ENCODE measurements around the gene RNF183.

The RNF183 gene

DNA sequence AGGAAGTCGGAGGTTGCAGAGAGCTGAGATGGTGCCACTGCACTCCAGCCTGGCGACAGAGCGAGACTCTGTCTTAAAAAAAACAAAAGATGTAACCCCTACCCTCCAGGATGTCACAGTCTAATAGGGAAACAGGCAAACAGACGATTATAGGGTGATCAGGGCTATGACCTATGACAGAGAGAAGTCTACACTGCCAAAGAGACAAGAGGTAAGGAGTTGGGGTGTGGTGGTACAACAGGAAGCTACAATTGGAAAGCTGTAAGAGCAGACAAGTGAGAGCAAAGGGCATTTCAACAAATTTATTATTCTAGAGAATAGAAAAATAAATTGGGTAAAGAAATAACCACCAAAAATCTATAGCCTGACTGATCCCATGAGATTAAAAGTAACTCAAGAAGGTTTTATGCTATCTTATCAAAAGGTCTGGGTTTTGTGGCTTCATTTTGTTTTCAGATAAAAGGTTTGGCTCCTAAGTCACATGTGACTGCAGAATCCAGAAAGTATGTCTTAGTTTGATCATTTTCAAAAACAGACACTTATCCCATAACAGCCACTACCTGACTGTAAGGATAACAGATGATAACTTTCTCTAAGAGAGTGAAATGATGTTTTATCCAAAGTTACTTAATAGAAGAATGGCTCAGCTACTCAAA is 35.1 kb downstream of the RNF183 start:
- no peak overlapping the region for H3K23ac ChIP-seq (ENCODE audit: low read depth, low read length, poor library complexity)
- no peak overlapping the region for H4K8ac ChIP-seq (ENCODE audit: low read depth, low read length)
- H3K9ac ChIP-seq (ENCODE audit: low read depth, low read length, poor library complexity) = no peak overlapping the region
- no peak overlapping the region for H2AFZ ChIP-seq (ENCODE audit: low read length)
- no peak overlapping the region for H3K27ac ChIP-seq (replicated peaks; ENCODE audit: low read length)
- no peak overlapping the region for H3K4me3 ChIP-seq (ENCODE audit: low read length in 2 of 2)
- no peak overlapping the region for H2BK5ac ChIP-seq (ENCODE audit: low read length)
- DNase-seq (ENCODE audit: low spot score) = no peak
- H2BK120ac ChIP-seq (ENCODE audit: low read depth, low read length) = no peak overlapping the region
- no peaks in the 10 kb centered on the region for H3K27me3 ChIP-seq (ENCODE audit: control insufficient read depth in 3 of 3, insufficient read depth in 3 of 3, low read depth in 1 of 3, low read length in 3 of 3)
- H3K4me1 ChIP-seq (ENCODE audit: control insufficient read depth in 2 of 2, insufficient read depth in 1 of 2, low read depth in 1 of 2, low read length in 2 of 2) = no peaks in the 10 kb centered on the region
- no peaks in the 10 kb centered on the region for H3K9me3 ChIP-seq (replicated peaks in 1 of 2; ENCODE audit: control insufficient read depth in 2 of 2, insufficient read depth in 1 of 2, low read depth in 1 of 2, low read length in 2 of 2)
- H2BK12ac ChIP-seq (ENCODE audit: low read length) = no peak overlapping the region
- H4K91ac ChIP-seq (ENCODE audit: low read depth, low read length, poor library complexity) = no peak overlapping the region
- no peak overlapping the region for H3K4ac ChIP-seq (ENCODE audit: low read length)
- H2AK5ac ChIP-seq (ENCODE audit: low read depth, low read length) = no peak overlapping the region
- WGBS, 2 donors (ENCODE audit: extremely low coverage in 2 of 2, insufficient read length in 2 of 2, insufficient replicate concordance in 1 of 2) = no CpG with 5 or more reads among the region's 4 CpGs
- no peak overlapping the region for H3K18ac ChIP-seq (ENCODE audit: low read length)
- H3K14ac ChIP-seq (ENCODE audit: low read length) = no peak overlapping the region
- H3K79me1 ChIP-seq (ENCODE audit: low read depth, low read length) = no peaks in the 10 kb centered on the region
- H3K4me2 ChIP-seq (ENCODE audit: insufficient read depth, low read length, poor library complexity, severe bottlenecking) = no peak overlapping the region
- no peak overlapping the region for H2BK15ac ChIP-seq (ENCODE audit: low read length)
- peaks cover 19 to 66% of the 10 kb centered on the region in 2 donors for H3K36me3 ChIP-seq (replicated peaks in 1 of 2; ENCODE audit: control insufficient read depth in 2 of 2, insufficient read depth in 2 of 2, low read length in 2 of 2)

DNA sequence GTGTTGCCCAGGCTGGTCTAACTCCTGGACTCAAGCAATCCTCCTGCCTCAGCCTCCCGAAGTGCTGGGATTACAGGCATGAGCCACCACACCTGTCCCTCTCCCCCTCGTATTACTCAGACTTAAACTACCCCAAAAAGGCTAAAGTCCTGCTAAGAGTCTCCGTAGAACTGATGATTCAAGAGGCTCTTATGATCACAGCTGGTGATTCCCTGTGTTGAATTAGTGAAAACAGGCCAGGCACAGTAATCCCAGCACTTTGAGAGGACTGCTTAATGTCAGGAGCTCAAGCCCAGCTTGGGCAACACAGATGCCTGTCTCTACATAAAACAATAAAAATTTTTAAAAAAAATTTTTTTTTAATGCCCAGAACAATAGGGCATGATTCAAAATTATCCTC is 37.0 kb downstream of the RNF183 start:
- Histone ChIP-seq H3K4me2 (ENCODE audit: insufficient read depth, low read length, poor library complexity, severe bottlenecking) (no peak overlapping the region), H3K14ac (ENCODE audit: low read length) (no peak overlapping the region), H4K91ac (ENCODE audit: low read depth, low read length, poor library complexity) (no peak overlapping the region), H3K9me3 (replicated peaks in 1 of 2; ENCODE audit: control insufficient read depth in 2 of 2, insufficient read depth in 1 of 2, low read depth in 1 of 2, low read length in 2 of 2) (no peaks in the 10 kb centered on the region), H2AK5ac (ENCODE audit: low read depth, low read length) (no peak overlapping the region), H2BK15ac (ENCODE audit: low read length) (no peak overlapping the region), H3K4ac (ENCODE audit: low read length) (no peak overlapping the region), H3K27ac (replicated peaks; ENCODE audit: low read length) (no peak overlapping the region), H3K18ac (ENCODE audit: low read length) (no peak overlapping the region), H2BK12ac (ENCODE audit: low read length) (no peak overlapping the region), H3K9ac (ENCODE audit: low read depth, low read length, poor library complexity) (no peak overlapping the region), H3K27me3 (ENCODE audit: control insufficient read depth in 3 of 3, insufficient read depth in 3 of 3, low read depth in 1 of 3, low read length in 3 of 3) (no peaks in the 10 kb centered on the region), H3K23ac (ENCODE audit: low read depth, low read length, poor library complexity) (no peak overlapping the region), H3K36me3 (replicated peaks in 1 of 2; ENCODE audit: control insufficient read depth in 2 of 2, insufficient read depth in 2 of 2, low read length in 2 of 2) (peaks cover 11 to 66% of the 10 kb centered on the region in 2 donors), H3K4me1 (ENCODE audit: control insufficient read depth in 2 of 2, insufficient read depth in 1 of 2, low read depth in 1 of 2, low read length in 2 of 2) (no peaks in the 10 kb centered on the region), H2BK120ac (ENCODE audit: low read depth, low read length) (no peak overlapping the region), H3K4me3 (ENCODE audit: low read length in 2 of 2) (no peak overlapping the region), H2BK5ac (ENCODE audit: low read length) (no peak overlapping the region), H4K8ac (ENCODE audit: low read depth, low read length) (no peak overlapping the region), H3K79me1 (ENCODE audit: low read depth, low read length) (no peaks in the 10 kb centered on the region), H2AFZ (ENCODE audit: low read length) (no peak overlapping the region)
- no CpG with 5 or more reads among the region's 3 CpGs for WGBS, 2 donors (ENCODE audit: extremely low coverage in 2 of 2, insufficient read length in 2 of 2, insufficient replicate concordance in 1 of 2)
- no peak for DNase-seq (ENCODE audit: low spot score)

DNA sequence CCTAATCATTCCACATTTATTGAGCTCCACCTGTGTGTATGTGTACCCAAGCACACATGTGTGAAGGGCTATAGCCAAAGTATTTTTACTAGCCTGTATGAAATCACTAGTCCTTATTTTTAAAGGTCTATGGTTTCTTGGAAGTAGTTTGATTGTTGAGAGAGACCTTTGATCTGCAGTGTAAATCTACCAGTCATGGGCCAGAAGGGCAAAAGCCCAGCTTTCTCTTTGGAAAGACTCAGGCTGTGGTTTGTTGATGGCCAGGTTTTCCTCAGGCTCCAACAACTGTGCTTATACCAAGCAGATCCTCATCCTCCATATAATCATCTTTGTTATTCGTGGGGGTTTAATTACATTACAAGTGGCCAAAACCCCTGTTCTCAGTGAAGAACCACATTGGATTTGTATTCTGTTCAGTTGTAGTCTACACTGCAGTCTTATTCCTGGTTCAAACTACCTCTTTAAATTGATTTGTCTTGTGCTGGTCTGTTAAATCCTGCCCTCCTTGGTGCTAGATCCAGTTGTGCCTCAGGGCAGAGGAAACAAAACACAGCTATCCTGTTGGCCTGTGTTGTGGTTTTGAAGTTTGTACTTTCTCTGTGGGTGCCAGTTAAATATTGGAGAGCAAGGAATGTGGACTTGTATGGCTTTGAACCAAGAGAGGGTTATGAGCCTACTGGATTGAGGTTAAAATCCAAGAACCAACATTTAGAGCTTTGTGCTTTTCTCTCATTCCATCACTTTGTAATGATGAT is 41.1 kb downstream of the RNF183 start:
- no peak overlapping the region for H2BK120ac ChIP-seq (ENCODE audit: low read depth, low read length)
- H3K27ac ChIP-seq (replicated peaks; ENCODE audit: low read length) = no peak overlapping the region
- H3K79me1 ChIP-seq (ENCODE audit: low read depth, low read length) = no peaks in the 10 kb centered on the region
- no peak overlapping the region for H3K4me2 ChIP-seq (ENCODE audit: insufficient read depth, low read length, poor library complexity, severe bottlenecking)
- DNase-seq (ENCODE audit: low spot score) = no peak
- no peak overlapping the region for H2BK15ac ChIP-seq (ENCODE audit: low read length)
- no peak overlapping the region for H2BK12ac ChIP-seq (ENCODE audit: low read length)
- peaks cover 7 to 64% of the 10 kb centered on the region in 2 donors for H3K36me3 ChIP-seq (replicated peaks in 1 of 2; ENCODE audit: control insufficient read depth in 2 of 2, insufficient read depth in 2 of 2, low read length in 2 of 2)
- no peak overlapping the region for H4K91ac ChIP-seq (ENCODE audit: low read depth, low read length, poor library complexity)
- no peak overlapping the region for H4K8ac ChIP-seq (ENCODE audit: low read depth, low read length)
- no peak overlapping the region for H3K18ac ChIP-seq (ENCODE audit: low read length)
- H2AFZ ChIP-seq (ENCODE audit: low read length) = no peak overlapping the region
- H3K14ac ChIP-seq (ENCODE audit: low read length) = no peak overlapping the region
- no peak overlapping the region for H3K4ac ChIP-seq (ENCODE audit: low read length)
- WGBS, 2 donors (ENCODE audit: extremely low coverage in 2 of 2, insufficient read length in 2 of 2, insufficient replicate concordance in 1 of 2) = no CpG with 5 or more reads among the region's 1 CpG
- no peaks in the 10 kb centered on the region for H3K27me3 ChIP-seq (ENCODE audit: control insufficient read depth in 3 of 3, insufficient read depth in 3 of 3, low read depth in 1 of 3, low read length in 3 of 3)
- H3K4me1 ChIP-seq (ENCODE audit: control insufficient read depth in 2 of 2, insufficient read depth in 1 of 2, low read depth in 1 of 2, low read length in 2 of 2) = no peaks in the 10 kb centered on the region
- H3K4me3 ChIP-seq (ENCODE audit: low read length in 2 of 2) = no peak overlapping the region
- no peak overlapping the region for H2BK5ac ChIP-seq (ENCODE audit: low read length)
- no peak overlapping the region for H3K9ac ChIP-seq (ENCODE audit: low read depth, low read length, poor library complexity)
- H3K23ac ChIP-seq (ENCODE audit: low read depth, low read length, poor library complexity) = no peak overlapping the region
- no peaks in the 10 kb centered on the region for H3K9me3 ChIP-seq (replicated peaks in 1 of 2; ENCODE audit: control insufficient read depth in 2 of 2, insufficient read depth in 1 of 2, low read depth in 1 of 2, low read length in 2 of 2)
- H2AK5ac ChIP-seq (ENCODE audit: low read depth, low read length) = no peak overlapping the region

DNA sequence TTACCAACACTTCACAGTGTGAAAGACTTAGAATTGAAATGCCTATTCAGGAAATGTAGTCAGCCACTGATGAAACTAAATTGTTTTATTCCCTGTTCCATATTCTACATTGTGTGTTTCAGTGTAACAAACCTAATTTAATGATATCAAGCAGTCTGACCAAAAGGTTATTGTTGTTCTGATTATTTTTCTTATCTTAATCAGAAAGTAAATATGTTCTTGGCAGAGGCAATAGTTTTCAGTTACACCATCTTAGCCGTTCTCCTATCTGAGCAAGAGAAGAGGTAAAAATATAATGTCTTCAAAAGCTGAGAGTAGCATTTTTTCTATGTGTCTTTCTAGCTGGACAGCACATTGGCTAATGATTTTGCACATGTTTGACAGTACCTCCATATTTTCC is 44.9 kb downstream of the RNF183 start:
- Histone ChIP-seq H3K4me2 (ENCODE audit: insufficient read depth, low read length, poor library complexity, severe bottlenecking) (no peak overlapping the region), H3K14ac (ENCODE audit: low read length) (no peak overlapping the region), H3K9me3 (replicated peaks in 1 of 2; ENCODE audit: control insufficient read depth in 2 of 2, insufficient read depth in 1 of 2, low read depth in 1 of 2, low read length in 2 of 2) (no peaks in the 10 kb centered on the region), H3K4ac (ENCODE audit: low read length) (no peak overlapping the region), H3K79me1 (ENCODE audit: low read depth, low read length) (no peaks in the 10 kb centered on the region), H3K27me3 (ENCODE audit: control insufficient read depth in 3 of 3, insufficient read depth in 3 of 3, low read depth in 1 of 3, low read length in 3 of 3) (no peaks in the 10 kb centered on the region), H3K4me1 (ENCODE audit: control insufficient read depth in 2 of 2, insufficient read depth in 1 of 2, low read depth in 1 of 2, low read length in 2 of 2) (no peaks in the 10 kb centered on the region), H4K91ac (ENCODE audit: low read depth, low read length, poor library complexity) (no peak overlapping the region), H3K27ac (replicated peaks; ENCODE audit: low read length) (no peak overlapping the region), H3K18ac (ENCODE audit: low read length) (no peak overlapping the region), H2BK12ac (ENCODE audit: low read length) (no peak overlapping the region), H2BK5ac (ENCODE audit: low read length) (no peak overlapping the region), H3K23ac (ENCODE audit: low read depth, low read length, poor library complexity) (no peak overlapping the region), H2AFZ (ENCODE audit: low read length) (no peak overlapping the region), H3K4me3 (ENCODE audit: low read length in 2 of 2) (no peak overlapping the region), H2AK5ac (ENCODE audit: low read depth, low read length) (no peak overlapping the region), H2BK120ac (ENCODE audit: low read depth, low read length) (no peak overlapping the region), H4K8ac (ENCODE audit: low read depth, low read length) (no peak overlapping the region), H3K9ac (ENCODE audit: low read depth, low read length, poor library complexity) (no peak overlapping the region), H2BK15ac (ENCODE audit: low read length) (no peak overlapping the region), H3K36me3 (replicated peaks in 1 of 2; ENCODE audit: control insufficient read depth in 2 of 2, insufficient read depth in 2 of 2, low read length in 2 of 2) (peaks cover 11 to 66% of the 10 kb centered on the region in 2 donors)
- DNase-seq (ENCODE audit: low spot score) = no peak
- no CpG with 5 or more reads among the region's 1 CpG for WGBS, 2 donors (ENCODE audit: extremely low coverage in 2 of 2, insufficient read length in 2 of 2, insufficient replicate concordance in 1 of 2)
